Measurements from ENCODE around the gene IFT20.

Gene IFT20

DNA sequence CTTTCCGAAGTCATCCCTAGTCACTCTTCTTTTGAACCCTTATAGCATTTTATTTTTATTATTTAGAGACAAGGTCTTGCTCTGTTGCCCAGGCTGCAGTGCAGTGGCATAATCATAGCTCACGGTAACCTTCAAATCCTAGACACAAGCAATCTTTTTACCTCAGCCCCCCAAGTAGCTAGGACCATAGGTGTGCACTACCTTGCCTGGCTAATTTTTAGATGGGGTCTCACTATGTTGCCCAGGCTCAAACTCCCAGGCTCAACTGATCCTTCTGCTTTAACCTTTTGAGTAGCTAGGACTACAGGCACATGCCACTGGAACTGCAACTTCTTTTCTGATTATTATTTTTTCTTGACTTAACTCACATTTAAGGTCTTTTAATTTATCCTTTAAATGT is 49.3 kb downstream of the IFT20 start:
- no peak overlapping the region for H3K4me3 ChIP-seq (ENCODE audit: low read depth, low read length)
- TF ChIP-seq ZNF24 (tag by site-specific recombination; IDR thresholded peaks at IDR 0.05) (no peak), ZNF121 (tag by site-specific recombination; IDR thresholded peaks at IDR 0.05) (peak; percentile 96), ZFHX2 (tag by site-specific recombination; conservative IDR thresholded peaks at IDR 0.05) (no peak), ZNF626 (tag by site-specific recombination; IDR thresholded peaks at IDR 0.05) (no peak), PRDM1 (tag by site-specific recombination; IDR thresholded peaks at IDR 0.05) (no peak), ZNF211 (tag by site-specific recombination; IDR thresholded peaks at IDR 0.05; ENCODE audit: low read depth) (no peak)
- TF ChIP-seq, protein P1, sequence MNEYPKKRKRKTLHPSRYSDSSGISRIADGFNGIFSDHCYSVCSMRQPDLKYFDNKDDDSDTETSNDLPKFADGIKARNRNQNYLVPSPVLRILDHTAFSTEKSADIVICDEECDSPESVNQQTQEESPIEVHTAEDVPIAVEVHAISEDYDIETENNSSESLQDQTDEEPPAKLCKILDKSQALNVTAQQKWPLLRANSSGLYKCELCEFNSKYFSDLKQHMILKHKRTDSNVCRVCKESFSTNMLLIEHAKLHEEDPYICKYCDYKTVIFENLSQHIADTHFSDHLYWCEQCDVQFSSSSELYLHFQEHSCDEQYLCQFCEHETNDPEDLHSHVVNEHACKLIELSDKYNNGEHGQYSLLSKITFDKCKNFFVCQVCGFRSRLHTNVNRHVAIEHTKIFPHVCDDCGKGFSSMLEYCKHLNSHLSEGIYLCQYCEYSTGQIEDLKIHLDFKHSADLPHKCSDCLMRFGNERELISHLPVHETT (tag by site-specific recombination; IDR thresholded peaks at IDR 0.05), result no peak
- H3K27ac ChIP-seq (ENCODE audit: extremely low read depth, low read depth, low read length), result no peak overlapping the region
- peaks cover 8% of the 10 kb centered on the region for H3K4me1 ChIP-seq (ENCODE audit: control insufficient read depth, insufficient read depth, low read length)
- H3K36me3 ChIP-seq (ENCODE audit: control insufficient read depth in 2 of 2, insufficient read depth in 1 of 2, low read length in 2 of 2), result no peaks in the 10 kb centered on the region
- no peaks in the 10 kb centered on the region for H3K9me3 ChIP-seq (ENCODE audit: control insufficient read depth, insufficient read depth, low read depth, low read length)
- ChIA-PET CTCF (interaction anchor here (0.9 kb wide), 1 partner anchor 17 kb away, joined by 3 read pairs; no protein-coding TSS in a partner anchor), POLR2A (interaction anchor here (0.8 kb wide), 1 partner anchor 23 kb away, joined by 4 read pairs; no protein-coding TSS in a partner anchor)

DNA sequence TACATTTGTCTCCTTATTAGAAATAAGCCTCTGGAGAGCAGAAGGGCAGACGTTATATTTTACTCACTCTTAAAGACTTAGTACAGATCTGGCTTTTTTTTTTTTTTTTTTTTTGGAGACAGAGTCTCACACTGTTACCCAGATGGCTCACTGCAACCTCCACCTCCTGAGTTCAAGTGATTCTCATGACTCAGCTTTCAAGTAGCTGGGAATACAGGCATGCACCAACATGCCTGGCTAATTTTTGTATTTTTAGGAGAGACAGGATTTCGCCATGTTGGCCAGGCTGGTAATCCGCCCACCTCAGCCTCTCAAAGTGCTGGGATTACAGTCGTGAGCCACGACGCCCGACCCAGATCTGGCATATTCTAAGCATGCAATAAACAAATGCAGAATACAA is 52.7 kb downstream of the IFT20 start:
- CTCF ChIA-PET, result no interaction called here
- H3K36me3 ChIP-seq (ENCODE audit: control insufficient read depth in 2 of 2, insufficient read depth in 1 of 2, low read length in 2 of 2), result no peaks in the 10 kb centered on the region
- peak overlapping the region; percentile 66 for H3K27ac ChIP-seq (ENCODE audit: extremely low read depth, low read depth, low read length)
- H3K9me3 ChIP-seq (ENCODE audit: control insufficient read depth, insufficient read depth, low read depth, low read length), result no peaks in the 10 kb centered on the region
- H3K4me1 ChIP-seq (ENCODE audit: control insufficient read depth, insufficient read depth, low read length), result peaks cover 10% of the 10 kb centered on the region
- H3K4me3 ChIP-seq (ENCODE audit: low read depth, low read length), result no peak overlapping the region
- POLR2A ChIA-PET, result no interaction called here
- TF ChIP-seq KLF9 (tag by site-specific recombination; IDR thresholded peaks at IDR 0.05; ENCODE audit: low read depth) (peak; percentile 40; the same call in 1 of the 2 replicates), ZXDB (tag by site-specific recombination; IDR thresholded peaks at IDR 0.05) (no peak), ZNF223 (tag by site-specific recombination; IDR thresholded peaks at IDR 0.05) (no peak), ZNF169 (tag by site-specific recombination; IDR thresholded peaks at IDR 0.05) (no peak), MEIS1 (CRISPR knock-in tag; IDR thresholded peaks at IDR 0.05; ENCODE audit: borderline replicate concordance) (no peak), TRIM28 (IDR thresholded peaks at IDR 0.05; ENCODE audit: borderline replicate concordance, low read length) (peak; percentile 87), ZFHX2 (tag by site-specific recombination; conservative IDR thresholded peaks at IDR 0.05) (peak; percentile 77), ZNF335 (tag by site-specific recombination; conservative IDR thresholded peaks at IDR 0.05) (peak; percentile 91), HOXA7 (CRISPR knock-in tag; IDR thresholded peaks at IDR 0.05; ENCODE audit: borderline replicate concordance) (no peak), ZNF311 (tag by site-specific recombination; IDR thresholded peaks at IDR 0.05; ENCODE audit: borderline replicate concordance) (no peak), ZBTB17 (tag by site-specific recombination; IDR thresholded peaks at IDR 0.05) (peak; percentile 86), ZEB2 (tag by site-specific recombination; IDR thresholded peaks at IDR 0.05) (peak; percentile 70; the same call in 1 of the 2 replicates), ZNF132 (tag by site-specific recombination; IDR thresholded peaks at IDR 0.05; ENCODE audit: borderline replicate concordance) (no peak), ZNF660 (tag by site-specific recombination; IDR thresholded peaks at IDR 0.05) (peak; percentile 90), ZNF394 (tag by site-specific recombination; IDR thresholded peaks at IDR 0.05; ENCODE audit: borderline replicate concordance) (peak; percentile 79; the same call in 1 of the 2 replicates), ZSCAN30 (tag by site-specific recombination; IDR thresholded peaks at IDR 0.05) (no peak)
- TF ChIP-seq, protein P2, sequence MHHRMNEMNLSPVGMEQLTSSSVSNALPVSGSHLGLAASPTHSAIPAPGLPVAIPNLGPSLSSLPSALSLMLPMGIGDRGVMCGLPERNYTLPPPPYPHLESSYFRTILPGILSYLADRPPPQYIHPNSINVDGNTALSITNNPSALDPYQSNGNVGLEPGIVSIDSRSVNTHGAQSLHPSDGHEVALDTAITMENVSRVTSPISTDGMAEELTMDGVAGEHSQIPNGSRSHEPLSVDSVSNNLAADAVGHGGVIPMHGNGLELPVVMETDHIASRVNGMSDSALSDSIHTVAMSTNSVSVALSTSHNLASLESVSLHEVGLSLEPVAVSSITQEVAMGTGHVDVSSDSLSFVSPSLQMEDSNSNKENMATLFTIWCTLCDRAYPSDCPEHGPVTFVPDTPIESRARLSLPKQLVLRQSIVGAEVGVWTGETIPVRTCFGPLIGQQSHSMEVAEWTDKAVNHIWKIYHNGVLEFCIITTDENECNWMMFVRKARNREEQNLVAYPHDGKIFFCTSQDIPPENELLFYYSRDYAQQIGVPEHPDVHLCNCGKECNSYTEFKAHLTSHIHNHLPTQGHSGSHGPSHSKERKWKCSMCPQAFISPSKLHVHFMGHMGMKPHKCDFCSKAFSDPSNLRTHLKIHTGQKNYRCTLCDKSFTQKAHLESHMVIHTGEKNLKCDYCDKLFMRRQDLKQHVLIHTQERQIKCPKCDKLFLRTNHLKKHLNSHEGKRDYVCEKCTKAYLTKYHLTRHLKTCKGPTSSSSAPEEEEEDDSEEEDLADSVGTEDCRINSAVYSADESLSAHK (tag by site-specific recombination; IDR thresholded peaks at IDR 0.05), result no peak
- TF ChIP-seq, protein P3, sequence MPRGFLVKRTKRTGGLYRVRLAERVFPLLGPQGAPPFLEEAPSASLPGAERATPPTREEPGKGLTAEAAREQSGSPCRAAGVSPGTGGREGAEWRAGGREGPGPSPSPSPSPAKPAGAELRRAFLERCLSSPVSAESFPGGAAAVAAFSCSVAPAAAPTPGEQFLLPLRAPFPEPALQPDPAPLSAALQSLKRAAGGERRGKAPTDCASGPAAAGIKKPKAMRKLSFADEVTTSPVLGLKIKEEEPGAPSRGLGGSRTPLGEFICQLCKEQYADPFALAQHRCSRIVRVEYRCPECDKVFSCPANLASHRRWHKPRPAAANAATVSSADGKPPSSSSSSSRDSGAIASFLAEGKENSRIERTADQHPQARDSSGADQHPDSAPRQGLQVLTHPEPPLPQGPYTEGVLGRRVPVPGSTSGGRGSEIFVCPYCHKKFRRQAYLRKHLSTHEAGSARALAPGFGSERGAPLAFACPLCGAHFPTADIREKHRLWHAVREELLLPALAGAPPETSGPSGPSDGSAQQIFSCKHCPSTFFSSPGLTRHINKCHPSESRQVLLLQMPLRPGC (tag by site-specific recombination; IDR thresholded peaks at IDR 0.05), result peak; percentile 66; the same call in 1 of the 2 replicates
- TF ChIP-seq, protein P4, sequence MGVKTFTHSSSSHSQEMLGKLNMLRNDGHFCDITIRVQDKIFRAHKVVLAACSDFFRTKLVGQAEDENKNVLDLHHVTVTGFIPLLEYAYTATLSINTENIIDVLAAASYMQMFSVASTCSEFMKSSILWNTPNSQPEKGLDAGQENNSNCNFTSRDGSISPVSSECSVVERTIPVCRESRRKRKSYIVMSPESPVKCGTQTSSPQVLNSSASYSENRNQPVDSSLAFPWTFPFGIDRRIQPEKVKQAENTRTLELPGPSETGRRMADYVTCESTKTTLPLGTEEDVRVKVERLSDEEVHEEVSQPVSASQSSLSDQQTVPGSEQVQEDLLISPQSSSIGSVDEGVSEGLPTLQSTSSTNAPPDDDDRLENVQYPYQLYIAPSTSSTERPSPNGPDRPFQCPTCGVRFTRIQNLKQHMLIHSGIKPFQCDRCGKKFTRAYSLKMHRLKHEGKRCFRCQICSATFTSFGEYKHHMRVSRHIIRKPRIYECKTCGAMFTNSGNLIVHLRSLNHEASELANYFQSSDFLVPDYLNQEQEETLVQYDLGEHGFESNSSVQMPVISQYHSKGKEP (tag by site-specific recombination; IDR thresholded peaks at IDR 0.05), result peak; percentile 64; the same call in 1 of the 2 replicates
- TF ChIP-seq, protein P5, sequence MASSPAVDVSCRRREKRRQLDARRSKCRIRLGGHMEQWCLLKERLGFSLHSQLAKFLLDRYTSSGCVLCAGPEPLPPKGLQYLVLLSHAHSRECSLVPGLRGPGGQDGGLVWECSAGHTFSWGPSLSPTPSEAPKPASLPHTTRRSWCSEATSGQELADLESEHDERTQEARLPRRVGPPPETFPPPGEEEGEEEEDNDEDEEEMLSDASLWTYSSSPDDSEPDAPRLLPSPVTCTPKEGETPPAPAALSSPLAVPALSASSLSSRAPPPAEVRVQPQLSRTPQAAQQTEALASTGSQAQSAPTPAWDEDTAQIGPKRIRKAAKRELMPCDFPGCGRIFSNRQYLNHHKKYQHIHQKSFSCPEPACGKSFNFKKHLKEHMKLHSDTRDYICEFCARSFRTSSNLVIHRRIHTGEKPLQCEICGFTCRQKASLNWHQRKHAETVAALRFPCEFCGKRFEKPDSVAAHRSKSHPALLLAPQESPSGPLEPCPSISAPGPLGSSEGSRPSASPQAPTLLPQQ (tag by site-specific recombination; IDR thresholded peaks at IDR 0.05), result peak; percentile 51

All from HEK293 (cell line).